ENCODE measurements around the gene ZNRF2.

ZNRF2 gene

DNA sequence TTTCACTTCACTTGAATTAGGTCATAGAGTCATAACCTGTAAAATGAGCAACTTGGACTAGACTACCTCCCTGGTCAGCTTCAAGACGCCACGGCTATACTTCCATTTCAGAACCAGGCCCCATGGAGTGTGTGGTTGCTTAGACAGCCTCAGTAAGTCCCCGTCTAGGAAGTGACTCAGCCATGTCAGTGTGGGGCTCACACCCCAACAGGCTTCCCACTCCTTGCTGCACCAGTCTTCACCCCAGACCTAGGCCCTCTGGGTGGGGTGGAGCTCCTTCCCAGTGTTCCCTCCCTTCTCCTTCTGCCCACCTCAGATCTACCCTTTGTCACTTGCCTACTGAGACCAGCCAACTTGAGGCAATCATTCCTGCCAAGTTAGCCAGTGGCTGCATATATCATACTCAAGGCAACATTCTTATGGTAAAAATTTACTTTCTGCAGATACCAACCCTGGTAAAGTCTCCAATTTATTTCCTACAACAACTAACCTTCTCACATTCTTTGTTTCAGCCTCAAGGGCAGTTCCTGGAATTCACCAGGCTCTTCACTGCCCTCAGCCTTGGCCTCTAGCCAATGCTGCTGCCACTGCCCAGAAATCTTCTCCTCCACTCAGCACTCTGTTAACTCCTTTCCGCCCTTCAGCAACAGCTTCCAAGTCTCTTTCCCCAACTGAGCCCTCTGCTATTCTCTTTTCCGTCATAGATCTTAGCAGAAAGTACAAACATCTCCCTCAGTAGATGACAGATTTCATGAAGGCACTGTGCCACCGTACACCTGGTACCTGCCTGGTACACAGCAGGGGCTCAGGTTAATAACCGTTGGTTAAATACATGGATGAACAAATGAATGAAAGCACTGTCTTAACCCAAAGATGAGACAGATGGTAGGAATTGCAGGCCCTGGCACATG is 31.3 kb upstream of the ZNRF2 start:
- no peaks in the 10 kb centered on the region for H3K9me3 ChIP-seq (ENCODE audit: insufficient read depth, low read length)
- TF ChIP-seq EZH2phosphoT487 (conservative IDR thresholded peaks at IDR 0.05; ENCODE audit: low read length): no peak
- TF ChIP-seq CTCF (IDR thresholded peaks at IDR 0.05; ENCODE audit: insufficient read depth, low read length, poor library complexity, severe bottlenecking): no peak
- no peaks in the 10 kb centered on the region for H4K20me1 ChIP-seq (ENCODE audit: low read depth, low read length)
- no peaks in the 10 kb centered on the region for H3F3A ChIP-seq (ENCODE audit: insufficient read depth)
- no peak overlapping the region for H3K9ac ChIP-seq (ENCODE audit: low read length)
- H3K4me3 ChIP-seq (ENCODE audit: insufficient read depth, low read length, poor library complexity, severe bottlenecking): no peak overlapping the region
- no peak overlapping the region for H3K4me2 ChIP-seq (ENCODE audit: low read depth, low read length, poor library complexity, severe bottlenecking)
- H2AFZ ChIP-seq (ENCODE audit: low read depth, low read length, severe bottlenecking): no peak overlapping the region
- no peaks in the 10 kb centered on the region for H3K36me3 ChIP-seq (ENCODE audit: low read length)
- no peaks in the 10 kb centered on the region for H3K27me3 ChIP-seq (ENCODE audit: low read length)
- H3K79me2 ChIP-seq (ENCODE audit: insufficient read depth, low read length): no peaks in the 10 kb centered on the region
- no peaks in the 10 kb centered on the region for H3K9me2 ChIP-seq (replicated peaks; ENCODE audit: insufficient read depth, low read length)
- H3K27ac ChIP-seq (ENCODE audit: low read depth, low read length): no peak overlapping the region

DNA sequence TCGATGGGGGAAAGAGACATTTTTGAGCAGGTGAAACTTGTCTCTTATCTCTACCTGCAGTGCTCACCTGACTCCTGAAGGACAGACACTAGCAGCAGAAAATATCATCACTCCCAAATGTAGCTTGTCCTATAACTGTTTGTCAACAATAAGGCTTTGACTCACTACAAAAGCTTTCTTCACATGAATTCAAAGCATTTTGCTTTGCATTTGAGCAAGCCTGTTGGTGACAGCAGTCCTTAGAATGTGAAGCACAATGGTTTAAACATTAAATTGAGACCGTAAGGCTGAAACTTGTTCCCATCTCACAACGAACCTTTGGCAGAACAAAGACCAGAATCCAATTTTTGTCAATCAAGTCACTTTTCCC is 30.6 kb upstream of the ZNRF2 start:
- Histone ChIP-seq H3K27ac (ENCODE audit: low read depth, low read length) (no peak overlapping the region), H3K9me2 (replicated peaks; ENCODE audit: insufficient read depth, low read length) (no peaks in the 10 kb centered on the region), H3K4me2 (ENCODE audit: low read depth, low read length, poor library complexity, severe bottlenecking) (no peak overlapping the region), H3K27me3 (ENCODE audit: low read length) (no peaks in the 10 kb centered on the region), H3K9ac (ENCODE audit: low read length) (no peak overlapping the region), H4K20me1 (ENCODE audit: low read depth, low read length) (no peaks in the 10 kb centered on the region), H3K79me2 (ENCODE audit: insufficient read depth, low read length) (no peaks in the 10 kb centered on the region), H3F3A (ENCODE audit: insufficient read depth) (no peaks in the 10 kb centered on the region), H3K4me3 (ENCODE audit: insufficient read depth, low read length, poor library complexity, severe bottlenecking) (no peak overlapping the region), H2AFZ (ENCODE audit: low read depth, low read length, severe bottlenecking) (no peak overlapping the region), H3K9me3 (ENCODE audit: insufficient read depth, low read length) (no peaks in the 10 kb centered on the region), H3K36me3 (ENCODE audit: low read length) (no peaks in the 10 kb centered on the region)
- no peak for TF ChIP-seq EZH2phosphoT487 (conservative IDR thresholded peaks at IDR 0.05; ENCODE audit: low read length)
- no peak for TF ChIP-seq CTCF (IDR thresholded peaks at IDR 0.05; ENCODE audit: insufficient read depth, low read length, poor library complexity, severe bottlenecking)

- Histone ChIP-seq H3K79me2 (ENCODE audit: insufficient read depth, low read length) (no peaks in the 10 kb centered on the region), H3F3A (ENCODE audit: insufficient read depth) (no peaks in the 10 kb centered on the region), H4K20me1 (ENCODE audit: low read depth, low read length) (no peaks in the 10 kb centered on the region), H3K4me3 (ENCODE audit: insufficient read depth, low read length, poor library complexity, severe bottlenecking) (no peak overlapping the region), H3K27ac (ENCODE audit: low read depth, low read length) (no peak overlapping the region), H3K9me3 (ENCODE audit: insufficient read depth, low read length) (no peaks in the 10 kb centered on the region), H3K27me3 (ENCODE audit: low read length) (no peaks in the 10 kb centered on the region), H3K9me2 (replicated peaks; ENCODE audit: insufficient read depth, low read length) (no peaks in the 10 kb centered on the region), H3K4me2 (ENCODE audit: low read depth, low read length, poor library complexity, severe bottlenecking) (no peak overlapping the region), H2AFZ (ENCODE audit: low read depth, low read length, severe bottlenecking) (no peak overlapping the region), H3K36me3 (ENCODE audit: low read length) (no peaks in the 10 kb centered on the region), H3K9ac (ENCODE audit: low read length) (no peak overlapping the region)
- TF ChIP-seq EZH2phosphoT487 (conservative IDR thresholded peaks at IDR 0.05; ENCODE audit: low read length) (no peak), CTCF (IDR thresholded peaks at IDR 0.05; ENCODE audit: insufficient read depth, low read length, poor library complexity, severe bottlenecking) (no peak)
These were observed 30.1 kb upstream of the ZNRF2 start for GRCh38 chr7:30254248-30254647.

All from SU-DHL-6 (cell line).